Sigmoid colon (tissue), 4 donors: ENCODE results near the gene LMO1.

ENCODE experiments used
- CTCF ChIP-seq, 4 experiments: fragments of 450-650 bp in 3 of 4; fragments of 200-600 bp in 1 of 4; IDR thresholded peaks; one replicate each; pipeline ENCODE4 v1.5.1; 2016 to 2019; ENCODE audit warnings: antibody characterized with exemption in 4 of 4, mild to moderate bottlenecking in 3 of 4, moderate library complexity in 2 of 4
- POLR2AphosphoS5 ChIP-seq, 4 donors: sonication (generic); formaldehyde crosslinking; IDR thresholded peaks; one replicate each; pipeline ENCODE4 v1.6.1; 2017; ENCODE audit warnings: antibody characterized with exemption in 4 of 4

- no peak for TF ChIP-seq CTCF (IDR thresholded peaks at IDR 0.05)
- no peak for TF ChIP-seq POLR2AphosphoS5 (IDR thresholded peaks at IDR 0.05)
These were observed 50.3 kb downstream of the LMO1 start for GRCh38 chr11:8213376-8213775.
